GM18907 (cell line): ENCODE data around the gene TSTD2.
"Not testable (repeated sequence)": the region's sequence is repeated elsewhere in the genome, so short reads cannot be mapped to it uniquely, and the experiment has no call there.

Source experiments
- ATAC-seq: cut with Tn5 transposase; IDR thresholded peaks from one replicate; pipeline ENCODE4 v1.9.1; 2021; ENCODE audit warnings: mild to moderate bottlenecking, moderate library complexity; ENCODE audit not compliant: unreplicated experiment

TSTD2 gene

GRCh38 chr9:97632248-97632984 lies 752 bp downstream of the TSTD2 start:
- ATAC-seq = peak; percentile 20

- ATAC-seq = no peak
Observed at GRCh38 chr9:97630591-97630990, 2.6 kb downstream of the TSTD2 start.

GRCh38 chr9:97629156-97629555 lies 4.0 kb downstream of the TSTD2 start:
- ATAC-seq = no peak

- ATAC-seq = no peak
Observed at GRCh38 chr9:97628668-97629067, 4.5 kb downstream of the TSTD2 start.

GRCh38 chr9:97627624-97628023 lies 5.5 kb downstream of the TSTD2 start:
- ATAC-seq = no peak

- no peak for ATAC-seq
Observed at GRCh38 chr9:97625620-97626019, 7.5 kb downstream of the TSTD2 start.

- ATAC-seq = no peak
Observed at GRCh38 chr9:97623946-97624345, 9.2 kb downstream of the TSTD2 start.

- ATAC-seq = not testable (repeated sequence)
Observed at GRCh38 chr9:97622483-97622882, 10.7 kb downstream of the TSTD2 start.

GRCh38 chr9:97620063-97620462 lies 13.1 kb downstream of the TSTD2 start:
- not testable (repeated sequence) for ATAC-seq

- ATAC-seq = no peak
Observed at GRCh38 chr9:97617939-97618416, 15.2 kb downstream of the TSTD2 start.

- no peak for ATAC-seq
Observed at GRCh38 chr9:97615439-97616072, 17.6 kb downstream of the TSTD2 start.

- no peak for ATAC-seq
Observed at GRCh38 chr9:97604901-97605645, 28.1 kb downstream of the TSTD2 start.

- ATAC-seq = no peak
Observed at GRCh38 chr9:97602430-97602829, 30.7 kb downstream of the TSTD2 start.

GRCh38 chr9:97601228-97601898 lies 31.8 kb downstream of the TSTD2 start:
- no peak for ATAC-seq

GRCh38 chr9:97600531-97601227 lies 32.5 kb downstream of the TSTD2 start:
- no peak for ATAC-seq

GRCh38 chr9:97599314-97599846 lies 33.8 kb downstream of the TSTD2 start:
- ATAC-seq = no peak

GRCh38 chr9:97598461-97599288 lies 34.5 kb downstream of the TSTD2 start:
- peak; percentile 87 for ATAC-seq

- ATAC-seq = no peak
Observed at GRCh38 chr9:97596906-97597305, 36.3 kb downstream of the TSTD2 start.

- ATAC-seq = no peak
Observed at GRCh38 chr9:97594381-97594921, 38.7 kb downstream of the TSTD2 start.
